ENCODE results near the gene CNTN5.

Gene CNTN5

DNA sequence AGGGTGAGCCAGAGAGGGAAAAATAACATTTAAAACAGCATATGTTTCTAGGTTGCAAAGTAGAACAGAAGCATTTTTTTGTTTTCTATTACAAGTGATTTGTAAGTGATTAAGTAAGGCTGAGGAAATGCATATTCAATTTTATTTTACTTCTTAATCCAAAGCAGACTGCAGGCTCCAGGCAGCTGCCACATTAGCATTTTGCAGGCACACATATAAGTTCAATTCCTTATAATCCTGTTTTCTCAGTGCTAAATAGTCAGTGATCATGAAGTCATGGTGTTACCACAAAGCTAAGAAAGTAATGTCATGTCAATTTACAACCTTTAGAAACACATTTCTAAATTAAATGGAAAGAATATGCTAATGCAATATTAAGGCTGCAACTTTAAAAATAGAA lies 149.8 kb downstream of the CNTN5 start:
- no peak for DNase-seq (ENCODE audit: low spot score)

DNA sequence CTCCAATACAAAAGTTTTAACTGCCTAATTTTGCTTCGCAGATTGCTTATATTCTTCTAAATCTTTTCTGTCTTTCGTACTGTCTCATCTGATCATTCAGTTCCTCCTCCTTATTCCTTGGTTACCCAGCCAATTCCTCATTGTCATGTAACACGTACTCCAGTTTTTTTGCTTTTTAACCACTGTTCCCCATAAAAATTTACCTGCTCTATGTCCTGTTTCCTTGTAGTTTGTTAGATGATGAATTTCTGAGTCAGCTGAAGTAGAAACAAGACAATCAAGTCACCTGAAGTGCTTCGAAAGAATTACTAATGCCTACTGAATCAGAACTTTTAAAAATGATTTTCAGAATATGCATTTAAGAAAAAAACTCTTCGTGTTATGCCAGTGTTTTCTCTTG lies 150.6 kb downstream of the CNTN5 start:
- no peak for DNase-seq (ENCODE audit: low spot score)

DNA sequence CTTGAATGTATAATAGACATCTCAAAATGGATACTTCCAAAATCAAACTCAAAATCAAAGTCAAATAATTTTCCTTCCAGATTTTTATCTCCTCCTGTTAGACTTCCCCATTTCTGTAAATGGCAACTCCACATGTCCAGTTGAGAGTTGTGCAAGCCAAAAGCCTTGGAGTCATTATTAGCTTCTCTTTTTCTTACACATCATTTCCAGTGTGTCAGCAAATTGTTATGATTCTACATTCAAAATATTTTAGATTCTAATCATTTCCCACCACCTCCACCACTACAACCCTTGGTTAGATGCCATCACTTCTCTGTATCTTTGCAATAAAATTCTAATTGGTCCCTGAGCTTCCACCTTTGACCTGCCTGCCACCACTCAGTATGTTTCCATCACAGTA lies 155.7 kb downstream of the CNTN5 start:
- DNase-seq (ENCODE audit: low spot score), result no peak

DNA sequence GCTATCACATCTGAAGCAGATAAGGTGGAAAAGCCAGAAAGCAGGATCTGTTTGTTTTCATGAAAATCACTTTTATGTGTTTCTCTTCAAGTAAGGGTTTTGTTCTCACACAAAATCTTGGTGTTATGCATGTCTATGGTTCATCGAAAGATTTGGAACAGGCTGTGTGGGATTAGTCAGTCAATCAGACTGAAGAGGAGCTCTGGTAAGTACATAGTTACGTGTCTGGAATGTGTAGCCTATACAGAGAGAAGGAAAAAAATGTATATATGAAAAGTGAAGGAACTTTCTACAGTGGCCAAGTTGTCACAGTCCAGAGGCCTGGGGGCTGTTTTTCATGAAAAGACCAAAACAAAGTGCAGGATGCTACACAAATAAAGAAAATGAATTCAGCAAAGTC lies 156.7 kb downstream of the CNTN5 start:
- DNase-seq (ENCODE audit: low spot score), result no peak

DNA sequence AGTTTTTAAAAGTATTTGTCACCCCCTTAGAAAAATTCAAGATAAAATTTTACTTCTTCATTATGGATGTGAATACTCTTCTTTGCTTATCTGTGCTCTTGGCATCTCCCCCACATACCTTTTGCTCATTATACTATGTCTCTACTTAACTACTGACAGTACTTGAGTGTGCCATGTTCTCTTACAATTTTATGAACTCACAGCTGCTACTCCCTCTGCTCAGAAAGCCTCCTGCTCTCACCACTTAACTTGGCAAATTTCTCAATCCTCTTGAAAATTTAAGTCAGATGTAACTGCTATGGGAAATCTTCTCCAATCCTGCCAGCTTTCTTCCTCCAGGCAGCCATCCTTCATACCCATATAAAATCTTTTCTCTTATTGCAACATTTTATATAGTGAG lies 163.4 kb downstream of the CNTN5 start:
- DNase-seq (ENCODE audit: low spot score), result no peak

DNA sequence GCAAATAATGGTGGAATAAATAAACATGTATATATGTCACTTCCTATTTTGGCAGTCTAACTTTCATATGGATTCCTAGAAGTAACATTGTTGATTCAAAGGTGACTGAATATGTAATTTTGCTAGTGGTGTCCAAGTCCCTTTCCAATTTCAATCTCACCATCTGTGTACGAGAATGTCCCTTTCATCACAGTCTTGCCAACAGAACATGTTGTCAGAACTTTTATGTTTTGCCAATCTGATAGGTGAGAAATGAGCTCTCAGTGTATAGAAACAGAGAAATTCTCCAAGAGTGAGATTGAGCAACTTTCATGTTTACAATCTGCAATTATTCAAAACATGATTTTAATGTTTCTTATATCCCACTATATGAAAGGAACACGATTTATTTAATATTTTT lies 167.5 kb downstream of the CNTN5 start:
- no peak for DNase-seq (ENCODE audit: low spot score)

DNA sequence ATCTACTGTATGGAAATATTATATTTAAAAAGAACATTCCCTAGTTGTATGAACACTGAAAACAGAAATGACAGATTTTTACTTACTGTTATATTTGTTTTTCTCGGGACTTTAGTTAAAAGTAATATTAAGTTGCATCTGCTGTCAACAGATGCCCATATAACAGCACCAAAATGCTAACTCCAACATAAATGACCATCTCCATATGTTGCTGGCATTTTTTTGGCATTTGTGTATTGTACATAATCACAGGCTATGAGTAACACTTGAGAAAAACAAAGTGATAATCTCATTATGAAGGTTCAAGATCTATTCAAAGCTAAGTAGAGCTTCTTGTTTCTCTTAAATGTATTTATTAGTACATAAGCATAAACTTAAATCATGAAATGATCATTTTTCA lies 172.0 kb downstream of the CNTN5 start:
- no peak for DNase-seq (ENCODE audit: low spot score)

DNA sequence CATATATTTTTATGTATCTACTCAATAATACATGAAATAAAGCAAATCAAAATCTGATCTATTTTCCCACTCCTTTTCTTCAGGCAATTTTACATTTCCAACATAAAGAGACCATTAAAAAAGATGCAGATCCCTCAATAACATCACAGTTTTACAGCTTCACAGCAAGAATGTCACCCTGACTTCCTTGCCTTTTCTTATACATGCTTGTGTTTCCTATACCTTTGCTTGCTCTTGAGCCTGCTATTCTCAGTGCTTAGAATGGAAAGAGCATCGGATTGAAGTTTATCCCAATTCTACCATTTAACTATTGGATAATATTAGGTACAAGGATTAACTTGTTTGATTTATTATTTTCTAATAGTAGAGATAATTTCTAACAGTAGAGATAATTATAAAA lies 176.7 kb downstream of the CNTN5 start:
- DNase-seq (ENCODE audit: low spot score), result no peak

DNA sequence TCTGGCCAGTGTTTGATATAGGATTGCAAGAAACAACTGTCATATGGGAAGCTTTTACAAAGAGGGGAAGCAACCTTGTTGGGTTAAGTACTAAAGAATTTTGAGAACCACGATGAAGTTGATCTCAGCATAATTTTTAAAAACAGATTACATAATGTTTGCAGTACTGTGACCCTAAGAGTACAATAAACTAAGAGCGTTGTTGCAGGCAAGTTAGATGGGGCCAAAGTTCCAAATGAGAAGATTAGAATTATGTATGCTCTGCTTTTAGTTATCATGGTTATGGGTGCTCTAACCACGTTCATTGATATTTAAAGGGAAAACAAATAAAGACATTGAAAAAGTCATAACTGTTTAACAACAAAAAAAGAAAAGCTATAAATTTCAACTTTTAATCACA lies 177.5 kb downstream of the CNTN5 start:
- no peak for DNase-seq (ENCODE audit: low spot score)

DNA sequence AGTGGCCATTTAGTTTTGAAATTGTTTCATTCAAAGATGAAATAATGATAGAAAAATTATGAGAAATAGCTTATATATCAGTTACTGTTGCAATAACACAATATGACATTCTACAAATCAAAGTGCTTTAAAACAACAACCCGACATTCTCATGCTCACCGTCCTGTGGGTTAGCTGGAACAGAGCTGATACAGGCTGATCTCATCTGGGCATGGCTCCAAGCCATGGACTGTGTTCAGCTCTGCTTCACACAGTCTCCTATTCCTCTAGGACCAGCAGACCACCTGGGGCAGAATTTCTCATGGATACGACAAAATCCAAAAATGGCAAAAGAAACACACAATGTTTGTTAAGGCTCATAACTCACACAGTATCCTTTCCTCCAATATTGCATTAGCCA lies 178.6 kb downstream of the CNTN5 start:
- DNase-seq (ENCODE audit: low spot score), result peak; percentile 13

DNA sequence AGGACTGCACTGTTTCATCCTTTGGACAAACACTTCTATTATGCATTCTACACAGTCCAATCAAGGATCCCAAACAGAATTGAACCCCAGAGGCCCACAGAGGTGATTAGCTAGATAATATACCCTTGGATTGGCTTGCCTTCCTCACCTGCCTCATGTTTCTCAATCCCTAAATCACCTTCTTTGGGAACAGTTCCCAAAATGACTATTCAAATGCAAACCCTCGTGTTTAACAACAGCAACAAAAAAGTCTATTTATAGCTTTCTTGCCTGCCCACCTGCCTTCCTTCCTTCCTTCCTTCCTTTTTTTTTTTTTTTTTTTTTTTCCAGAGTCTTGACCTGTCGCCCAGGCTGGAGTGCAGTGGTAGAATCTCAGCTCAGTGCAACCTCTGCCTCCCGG lies 180.0 kb downstream of the CNTN5 start:
- no peak for DNase-seq (ENCODE audit: low spot score)

DNA sequence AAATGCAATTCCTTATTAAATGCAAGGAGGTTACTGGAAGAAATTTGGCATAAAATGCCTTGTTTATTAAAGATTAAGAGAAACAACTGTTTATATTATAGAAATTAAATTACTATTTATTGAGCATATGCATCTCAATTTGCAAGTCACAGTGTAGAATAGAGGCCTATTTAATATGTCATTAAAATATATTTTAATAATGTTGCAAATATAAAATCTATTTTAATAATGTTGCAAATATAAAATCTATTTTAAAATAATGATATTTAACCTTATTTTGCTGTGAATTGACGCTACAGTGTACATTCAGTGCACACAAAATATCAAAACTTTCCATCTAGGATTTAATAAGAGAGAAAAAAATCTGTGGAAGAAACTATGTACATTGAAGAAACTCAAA lies 188.1 kb downstream of the CNTN5 start:
- DNase-seq (ENCODE audit: low spot score), result no peak

DNA sequence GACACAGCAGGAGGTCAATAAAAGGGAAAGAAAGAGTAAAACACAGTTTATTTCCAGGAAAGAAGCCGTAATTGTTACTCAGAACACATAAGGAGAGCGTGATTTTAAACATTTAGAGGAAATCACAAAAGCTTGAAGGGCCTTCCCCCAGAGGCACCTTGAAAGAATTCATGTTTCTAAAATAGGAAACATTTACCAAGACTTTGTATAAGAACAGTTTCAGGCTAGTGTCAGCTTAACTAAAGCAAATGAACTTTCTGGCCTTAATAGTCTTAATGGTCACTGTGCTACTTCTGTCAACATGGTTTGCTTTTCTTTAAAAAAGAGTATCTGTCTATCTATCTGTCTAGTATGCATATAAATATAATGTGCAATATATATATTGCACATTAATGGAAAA lies 208.8 kb downstream of the CNTN5 start:
- no peak for DNase-seq (ENCODE audit: low spot score)

DNA sequence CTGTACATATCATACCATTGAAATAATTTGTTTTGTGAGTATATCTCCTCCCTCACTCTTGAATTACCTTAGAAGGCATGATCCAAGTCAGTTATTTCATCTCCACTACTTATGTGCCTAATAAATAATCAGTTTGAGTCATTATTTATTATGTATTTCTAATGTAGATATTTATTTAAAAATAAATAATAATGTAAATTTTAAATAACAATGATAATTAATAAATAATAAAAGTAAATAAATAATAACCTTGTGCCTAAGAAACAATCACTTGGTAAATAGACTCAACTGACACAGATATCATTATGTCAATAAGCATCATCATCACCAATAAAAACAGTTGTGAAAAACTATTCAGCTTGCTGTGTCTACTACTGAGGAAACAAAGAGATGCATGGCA lies 213.8 kb downstream of the CNTN5 start:
- no peak for DNase-seq (ENCODE audit: low spot score)

DNA sequence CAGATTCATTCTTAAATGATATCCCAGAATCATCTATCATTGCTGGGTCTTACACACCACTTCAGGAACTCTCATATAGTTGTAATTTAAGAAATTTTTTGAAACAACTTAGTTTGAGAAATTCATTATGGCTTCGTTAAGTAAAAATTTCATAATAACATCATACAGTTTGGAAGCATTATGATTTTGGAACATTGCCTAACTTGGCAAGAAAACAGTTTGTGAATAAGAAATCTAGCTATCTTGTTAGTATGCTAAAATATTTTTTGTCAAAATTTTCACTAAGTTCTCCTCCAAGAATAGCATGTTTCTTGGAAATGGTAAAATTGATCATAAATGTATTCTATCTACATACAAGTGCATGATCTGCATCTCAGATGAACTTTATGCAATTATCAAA lies 217.7 kb downstream of the CNTN5 start:
- DNase-seq (ENCODE audit: low spot score), result no peak

DNA sequence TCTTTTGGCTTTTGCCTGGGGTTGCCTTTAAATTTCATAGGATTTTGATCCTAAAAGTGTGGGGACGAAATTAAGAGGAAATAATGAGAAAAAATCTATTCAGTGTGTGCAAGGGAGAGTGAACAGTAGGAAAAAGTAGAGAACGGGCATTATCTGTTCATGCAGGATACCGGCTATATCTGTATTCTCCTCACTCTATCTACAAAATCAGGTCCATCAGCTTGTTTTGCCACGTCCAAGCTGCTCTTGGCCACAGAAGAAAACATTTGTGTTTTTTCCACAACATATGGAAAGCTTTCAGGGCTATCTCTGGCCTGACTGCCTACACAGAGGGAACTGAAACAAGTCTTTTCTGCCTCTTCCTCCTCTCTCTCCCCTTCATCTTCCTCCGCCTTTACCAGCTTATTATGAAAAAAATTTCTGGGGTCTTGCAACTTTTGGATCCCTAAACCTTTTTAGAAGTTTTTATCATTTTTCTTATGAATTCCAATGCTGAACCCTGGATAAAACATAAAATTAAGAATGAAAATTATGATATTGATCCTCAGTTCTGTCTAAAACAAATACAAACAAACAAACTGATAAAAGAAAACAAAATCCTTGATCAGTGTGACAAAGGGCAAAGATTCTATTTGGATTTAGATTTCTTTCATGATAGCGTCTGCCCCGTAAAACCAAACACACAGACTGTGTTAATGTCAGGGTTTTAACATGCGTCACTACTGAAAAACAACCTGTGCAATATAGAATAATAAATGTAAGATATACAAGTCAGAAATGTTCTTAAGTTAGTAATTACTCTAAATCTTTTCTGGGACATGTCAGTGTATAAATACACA lies 219.7 kb downstream of the CNTN5 start:
- DNase-seq (ENCODE audit: low spot score), result no peak

DNA sequence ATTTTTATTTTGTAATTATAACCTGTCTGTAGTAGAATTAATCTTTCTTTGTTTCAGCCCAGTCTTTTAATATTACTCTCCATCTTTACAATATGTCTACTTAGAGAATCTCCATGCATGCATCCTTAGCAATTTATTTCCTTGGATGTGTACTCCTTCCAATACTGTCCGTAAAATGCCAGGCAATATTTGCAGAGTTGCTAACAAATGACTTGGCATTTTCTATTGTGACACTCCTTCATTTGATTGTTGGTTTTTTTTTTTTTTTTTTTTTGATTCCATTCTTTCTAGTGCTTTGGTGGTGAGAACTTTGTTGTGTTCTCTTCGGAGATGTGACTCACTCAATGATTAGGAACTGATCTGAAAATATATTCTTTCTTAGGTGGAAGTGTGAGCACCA lies 220.3 kb downstream of the CNTN5 start:
- no peak for DNase-seq (ENCODE audit: low spot score)

DNA sequence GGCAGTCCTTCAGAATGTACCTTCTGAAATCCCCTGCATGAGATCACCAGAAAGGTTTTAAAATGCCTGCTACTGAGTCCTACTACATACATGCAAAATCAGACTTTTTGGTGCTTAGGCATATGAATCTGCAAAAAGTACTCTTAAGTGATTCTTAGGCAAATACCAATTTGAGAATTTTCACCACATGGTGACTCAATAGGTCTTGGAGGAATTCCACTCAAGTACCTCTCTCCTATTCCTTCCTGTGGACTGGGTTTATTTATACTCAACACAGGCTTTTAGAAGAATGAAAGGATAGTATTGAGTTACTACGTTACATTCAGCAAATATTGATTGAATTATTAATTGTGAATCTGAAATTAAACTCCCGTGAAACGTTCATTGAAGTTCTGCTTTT lies 223.9 kb downstream of the CNTN5 start:
- DNase-seq (ENCODE audit: low spot score), result no peak

DNA sequence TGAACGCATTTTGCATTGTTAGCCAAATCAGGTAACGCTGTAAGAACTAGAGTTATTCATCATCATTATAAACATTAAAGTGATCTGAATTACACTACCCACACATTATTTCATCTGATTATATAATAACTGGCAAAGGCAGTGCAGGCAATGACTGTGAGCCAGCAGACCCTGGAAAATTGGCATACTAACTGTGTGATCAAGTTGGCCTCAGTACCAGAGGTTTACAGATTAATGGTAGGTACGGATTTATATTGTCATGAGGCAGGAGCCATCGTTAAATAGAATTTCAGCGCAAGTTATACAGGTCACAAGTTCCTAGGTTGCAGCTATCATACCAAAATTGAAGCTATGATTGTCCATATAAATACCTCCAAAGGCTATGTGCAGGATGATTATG lies 225.4 kb downstream of the CNTN5 start:
- DNase-seq (ENCODE audit: low spot score), result no peak

DNA sequence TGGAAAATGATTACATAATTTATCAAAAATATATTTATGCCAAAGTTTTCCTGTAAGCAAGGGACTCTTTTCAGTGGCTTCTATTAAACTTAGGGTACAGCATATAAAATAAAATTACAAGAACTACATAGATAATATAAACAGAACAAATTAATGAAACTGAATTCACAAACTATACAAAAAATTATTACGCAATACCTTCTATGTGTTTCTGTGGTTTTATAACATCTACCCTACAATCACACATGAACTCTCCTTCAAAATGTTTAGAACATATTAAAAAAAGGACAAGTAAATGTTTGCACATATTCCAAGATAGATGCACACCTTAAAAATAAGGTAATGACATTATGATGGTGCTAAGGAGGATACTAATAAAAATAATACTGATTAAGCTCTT lies 235.9 kb downstream of the CNTN5 start:
- no peak for DNase-seq (ENCODE audit: low spot score)

DNA sequence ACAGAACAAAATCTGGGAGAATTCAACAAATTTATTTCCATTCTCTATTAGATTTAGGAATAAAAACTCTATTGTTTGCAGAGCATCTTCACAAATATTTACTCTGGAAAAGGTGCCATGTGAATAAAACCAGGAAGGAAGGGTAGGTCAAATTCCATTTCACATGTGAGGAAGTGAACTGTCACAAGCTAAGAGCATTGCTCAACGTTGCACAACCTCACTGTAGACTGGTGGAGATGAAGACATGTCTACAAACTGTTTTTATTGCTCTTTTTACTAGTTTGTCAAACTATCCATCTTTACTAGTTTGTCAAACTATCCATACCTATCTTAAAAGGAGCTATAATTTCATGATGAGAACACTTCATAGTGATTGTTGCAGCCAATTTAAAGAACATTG lies 236.4 kb downstream of the CNTN5 start:
- DNase-seq (ENCODE audit: low spot score), result no peak

DNA sequence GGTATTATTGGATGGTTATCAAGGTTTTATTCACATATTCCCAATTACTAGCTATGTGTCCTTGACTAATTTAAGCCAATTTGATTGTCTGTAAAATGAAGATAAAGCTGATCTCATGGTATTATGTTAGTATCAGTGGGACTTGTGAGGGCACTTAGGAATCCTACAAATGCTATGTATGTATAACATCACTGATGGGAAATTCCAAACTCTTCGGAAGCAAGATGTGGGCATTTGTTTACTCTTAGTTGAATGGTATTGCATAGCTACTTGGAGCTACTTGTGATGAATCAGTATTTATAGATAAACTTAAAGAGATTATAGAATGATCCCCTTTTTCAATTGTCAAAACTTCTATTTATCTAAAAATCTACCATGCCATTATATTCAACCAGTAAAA lies 239.9 kb downstream of the CNTN5 start:
- DNase-seq (ENCODE audit: low spot score), result no peak

DNA sequence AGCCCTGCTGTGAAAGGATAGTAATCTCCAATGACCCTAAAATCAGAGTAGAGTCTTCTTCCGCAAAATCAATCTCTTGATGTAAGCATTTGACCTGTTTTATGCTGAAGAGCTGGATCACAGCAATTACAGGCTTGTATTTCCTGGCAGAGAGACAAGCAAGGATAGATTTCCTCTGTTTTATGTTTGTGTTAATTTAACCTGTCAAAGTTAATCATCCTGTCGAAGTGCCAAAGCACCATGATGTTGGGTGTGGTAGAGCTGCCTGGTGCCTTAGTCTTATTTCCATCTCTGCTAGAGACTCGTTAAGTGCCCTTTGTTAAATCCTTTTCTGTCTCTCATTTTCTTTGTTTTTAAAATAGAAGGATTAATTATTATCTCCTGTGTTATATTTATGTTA lies 248.1 kb downstream of the CNTN5 start:
- no peak for DNase-seq (ENCODE audit: low spot score)

DNA sequence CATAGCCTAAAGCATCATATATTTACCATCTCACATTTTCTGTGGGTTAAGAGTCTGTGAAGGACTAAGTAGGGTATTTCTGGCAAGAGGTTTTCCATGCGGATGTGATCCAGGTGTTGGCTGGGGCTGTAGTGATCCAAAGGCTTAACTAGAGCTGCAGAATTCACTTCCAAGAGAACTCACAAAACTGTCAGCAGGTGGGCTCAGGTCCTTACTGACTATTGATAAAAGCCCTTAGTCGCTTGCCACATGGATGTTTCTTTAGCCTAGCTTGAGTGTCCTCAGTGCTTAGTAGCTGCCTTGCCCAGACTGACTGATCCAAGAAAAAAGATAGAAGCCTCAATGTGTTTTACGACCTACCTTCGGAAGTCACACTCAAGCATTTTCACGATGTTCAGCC lies 250.8 kb downstream of the CNTN5 start:
- DNase-seq (ENCODE audit: low spot score), result no peak

DNA sequence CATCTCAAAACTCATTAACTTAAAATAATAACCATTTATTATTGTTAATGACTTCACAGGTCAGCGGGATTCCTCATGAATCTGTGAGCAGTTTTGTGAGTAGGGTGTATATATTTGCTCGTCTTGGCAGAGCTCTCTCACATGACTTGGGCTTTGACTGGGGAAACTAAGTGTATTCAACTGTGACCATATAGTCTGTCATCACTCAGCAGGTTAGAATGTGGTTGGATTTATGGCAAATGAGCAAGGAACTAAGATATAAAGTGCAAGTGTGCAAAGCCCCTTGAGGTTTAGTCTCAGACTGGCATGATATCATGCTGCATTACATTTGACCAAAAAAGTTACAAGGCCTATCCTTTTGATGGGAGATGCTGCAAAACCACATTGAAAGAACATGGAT lies 254.8 kb downstream of the CNTN5 start:
- DNase-seq (ENCODE audit: low spot score), result no peak

Data from globus pallidus (tissue), 1 donor.